A549 treated with Mapracorat at 1 μM for 4 hours (cell line): Measurements from ENCODE around the gene FAM219A. TPM values are rescaled to one million over a fixed set of nuclear protein-coding genes. Genes with fewer than 3 reads are reported as not detected.

Experiments used
- total RNA-seq: library from RNA; stranded (reverse); fragments of 200-300 nt; extraction: Qiagen RNA extraction; gene quantifications from 5 replicates; pipeline ENCODE4 v1.2.3, GENCODE V29; 2022

The FAM219A gene, protein sequence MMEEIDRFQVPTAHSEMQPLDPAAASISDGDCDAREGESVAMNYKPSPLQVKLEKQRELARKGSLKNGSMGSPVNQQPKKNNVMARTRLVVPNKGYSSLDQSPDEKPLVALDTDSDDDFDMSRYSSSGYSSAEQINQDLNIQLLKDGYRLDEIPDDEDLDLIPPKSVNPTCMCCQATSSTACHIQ
- total RNA-seq: 15.7 to 18.8 TPM (median 17.7 TPM) in 5 replicates

DNA sequence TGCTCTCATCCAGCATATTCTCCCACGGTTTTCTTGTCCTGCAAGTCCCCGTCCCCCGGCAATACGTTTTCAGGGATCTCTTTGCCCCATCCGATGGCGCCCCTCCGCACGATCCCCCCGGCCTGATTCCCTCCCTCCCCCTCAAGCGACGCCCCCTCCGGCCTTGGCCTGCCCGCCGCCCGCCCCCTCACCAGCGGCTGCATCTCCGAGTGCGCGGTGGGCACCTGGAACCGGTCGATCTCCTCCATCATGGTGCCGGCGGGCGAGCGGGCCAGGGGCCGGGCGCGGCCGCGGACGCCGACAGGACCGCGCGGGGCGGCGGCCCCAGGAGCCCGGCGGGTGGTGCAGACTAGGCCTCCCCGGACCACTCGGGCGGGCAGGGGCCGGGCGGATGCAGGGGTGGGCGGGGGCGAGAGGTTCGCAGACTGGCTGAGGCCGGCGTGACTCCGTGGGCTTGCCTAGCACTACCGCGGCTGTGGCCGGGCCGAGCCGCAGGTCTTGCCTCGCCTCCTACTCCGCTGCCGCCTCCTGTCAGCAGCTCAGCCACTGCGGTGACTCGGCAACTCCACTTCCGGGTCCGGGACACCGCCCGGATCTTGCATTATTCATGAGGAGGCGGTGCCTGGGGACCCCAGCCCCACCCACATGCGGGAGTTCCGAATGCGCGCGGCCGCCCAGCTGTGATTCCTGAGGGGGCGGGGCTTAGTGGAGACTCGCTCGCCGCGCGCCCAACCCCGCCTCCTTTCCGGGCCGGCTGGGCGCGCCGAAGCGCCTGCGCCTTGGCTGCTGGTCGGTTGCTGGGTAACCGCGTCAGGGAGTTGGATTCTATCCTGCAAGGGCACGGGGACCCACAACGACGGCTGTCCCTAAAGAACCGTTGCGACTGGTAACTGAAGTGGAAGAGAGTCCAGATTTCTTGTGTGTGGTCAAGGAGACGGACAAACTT is at the start of gene FAM219A, which contains the start of gene DNAI1:
Gene FAM219A, minus strand, starts transcription at position 558 of the 946 bp plus-strand sequence. Its CDS starts 307 bp downstream, at position 251.
Gene DNAI1, plus strand, starts transcription at position 793 of the 946 bp plus-strand sequence. CDS start 201 bp downstream, outside the sequence.

DNA sequence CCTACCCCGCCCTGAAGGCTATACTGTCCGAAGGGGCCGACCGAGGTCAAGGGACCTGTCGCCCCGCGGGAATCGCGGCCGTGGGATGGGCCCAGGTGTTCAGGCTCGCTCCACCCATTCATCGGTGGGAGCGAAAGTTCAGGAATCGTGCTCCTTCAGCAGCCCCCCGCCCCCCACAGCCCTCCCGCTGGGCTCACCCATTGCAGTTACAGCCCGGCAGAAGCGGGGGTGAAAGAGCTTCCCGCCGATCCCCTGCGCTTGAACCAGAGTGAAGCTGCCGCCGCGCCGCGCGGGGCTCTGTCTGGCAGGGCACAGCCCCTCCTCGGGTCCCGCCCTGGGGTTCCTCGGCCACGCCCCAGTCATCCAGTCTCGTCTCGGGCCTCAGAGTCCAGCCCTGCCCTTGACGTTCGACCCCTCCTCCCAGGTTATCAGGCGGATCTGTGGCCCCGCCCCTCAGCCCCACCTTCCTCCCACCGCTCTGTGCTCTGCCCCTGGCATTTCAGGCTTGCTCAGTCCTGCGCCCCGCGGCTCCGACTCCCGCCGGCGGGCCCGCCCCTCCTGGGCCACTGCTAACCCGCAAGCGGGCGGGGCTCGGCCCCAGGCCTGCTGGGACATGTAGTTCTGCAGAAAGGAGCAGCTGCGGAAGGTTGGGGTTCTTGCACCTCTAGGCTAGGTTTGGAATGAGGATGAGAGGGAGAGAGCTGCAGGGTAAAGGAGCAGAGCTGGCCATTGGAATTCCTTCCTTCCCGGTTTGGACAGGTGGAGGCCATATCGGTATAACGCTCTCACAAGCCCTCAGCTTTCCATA is 81.6 kb downstream of the FAM219A start, which contains the start of gene MYORG:
Gene MYORG, minus strand, starts transcription at position 303 of the 808 bp plus-strand sequence. CDS start 3,955 bp downstream, outside the sequence.

Other genes with a start within 250 kb of the FAM219A start
- 2.7 to 3.7 TPM (median 3.4 TPM) in 5 replicates for gene KIF24, start 129.3 kb downstream of the FAM219A start, total RNA-seq
- 22.5 to 26.7 TPM (median 25.4 TPM) in 5 replicates for gene NUDT2, start 129.0 kb downstream of the FAM219A start, total RNA-seq
- 4.1 to 6.9 TPM (median 6.3 TPM) in 5 replicates for gene MYORG, start 81.7 kb downstream of the FAM219A start, total RNA-seq
- 0.23 to 0.64 TPM (median 0.45 TPM) in 4 of 5 replicates, not detected in the other for gene DNAI1, start 235 bp upstream of the FAM219A start, total RNA-seq
- gene ENHO, start 64.4 kb upstream of the FAM219A start, total RNA-seq: 1.2 to 2.9 TPM (median 2.3 TPM) in 5 replicates
- 0.13 to 0.15 TPM (median 0.14 TPM) in 3 of 5 replicates, not detected in the others for gene CNTFR, start 131.2 kb upstream of the FAM219A start, total RNA-seq
- 40.2 to 46.0 TPM (median 43.4 TPM) in 5 replicates for gene RPP25L, start 153.5 kb upstream of the FAM219A start, total RNA-seq
- 105 to 114 TPM (median 111 TPM) in 5 replicates for gene DCTN3, start 161.9 kb upstream of the FAM219A start, total RNA-seq
- gene ARID3C, start 170.5 kb upstream of the FAM219A start, total RNA-seq: 0.09 to 0.39 TPM (median 0.17 TPM) in 5 replicates
- gene SIGMAR1, start 179.2 kb upstream of the FAM219A start, total RNA-seq: 161 to 195 TPM (median 192 TPM) in 5 replicates
- gene GALT, start 188.1 kb upstream of the FAM219A start, total RNA-seq: 16.1 to 20.8 TPM (median 19.0 TPM) in 5 replicates
- 4.7 to 8.1 TPM (median 6.3 TPM) in 5 replicates for gene IL11RA, start 193.6 kb upstream of the FAM219A start, total RNA-seq
- 0.28 TPM in 1 of 5 replicates, not detected in the others for gene CCL27, start 204.1 kb upstream of the FAM219A start, total RNA-seq
- gene CCL19, start 232.7 kb upstream of the FAM219A start, total RNA-seq: not detected in 5 replicates